Measurements from ENCODE around the gene CLMP. TPM values are rescaled to one million over a fixed set of nuclear protein-coding genes. Genes with fewer than 3 reads are reported as not detected.
A peak's percentile ranks its signal among the peaks of the same experiment; 100 is the strongest.

Gene CLMP
- total RNA-seq, 6 experiments from 2014 or later, result 126 to 201 (median 138) TPM

- DNase-seq, result peak; percentile 99
- H3K36me3 Mint-ChIP-seq (ENCODE audit: low read depth), result peaks cover 47% of the 10 kb centered on the region
- no peaks in the 10 kb centered on the region for H3K9me3 Mint-ChIP-seq
- peak overlapping the region; percentile 93 for H3K27ac Mint-ChIP-seq
- H3K4me3 Mint-ChIP-seq, result peak overlapping the region; percentile 53
- peaks cover 83% of the 10 kb centered on the region for H3K4me1 Mint-ChIP-seq (ENCODE audit: low read depth)
- H3K27me3 Mint-ChIP-seq (ENCODE audit: insufficient read depth), result no peaks in the 10 kb centered on the region
- TF ChIP-seq CTCF (IDR thresholded peaks at IDR 0.05), result no peak
Observed at GRCh38 chr11:123173040-123173855, 21.8 kb downstream of the CLMP start.

GRCh38 chr11:123170929-123171328 lies 24.1 kb downstream of the CLMP start:
- H3K4me3 Mint-ChIP-seq, result no peak overlapping the region
- no peaks in the 10 kb centered on the region for H3K27me3 Mint-ChIP-seq (ENCODE audit: insufficient read depth)
- no peak for TF ChIP-seq CTCF (IDR thresholded peaks at IDR 0.05)
- peaks cover 39% of the 10 kb centered on the region for H3K36me3 Mint-ChIP-seq (ENCODE audit: low read depth)
- no peak for DNase-seq
- no peaks in the 10 kb centered on the region for H3K9me3 Mint-ChIP-seq
- H3K27ac Mint-ChIP-seq, result peak overlapping the region; percentile 36; the same call in 1 of the 2 replicates
- peaks cover 81% of the 10 kb centered on the region for H3K4me1 Mint-ChIP-seq (ENCODE audit: low read depth)

DNA sequence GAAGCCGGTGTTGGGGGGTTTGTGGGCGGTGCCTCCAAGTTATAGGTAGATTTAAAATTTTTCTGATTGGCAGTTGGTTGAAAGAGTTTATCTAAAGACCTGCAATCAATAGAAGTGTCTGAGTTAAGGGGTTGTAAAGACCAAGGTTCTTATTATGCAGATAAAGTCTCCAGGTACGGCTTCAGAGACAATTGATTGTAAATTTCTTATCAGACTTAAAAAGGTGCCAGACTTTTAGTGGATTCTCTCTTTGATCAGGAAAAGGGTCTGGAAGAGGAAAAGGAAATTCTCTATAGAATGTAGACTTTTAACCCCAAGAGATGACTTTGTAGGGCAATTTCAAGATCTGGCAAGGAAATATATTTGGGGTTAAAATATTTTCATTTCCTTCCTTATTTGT lies 25.2 kb downstream of the CLMP start:
- Mint-ChIP-seq H3K27ac (peak overlapping the region; percentile 33; the same call in 1 of the 2 replicates), H3K9me3 (no peaks in the 10 kb centered on the region), H3K36me3 (ENCODE audit: low read depth) (peaks cover 40% of the 10 kb centered on the region), H3K4me1 (ENCODE audit: low read depth) (peaks cover 81% of the 10 kb centered on the region), H3K4me3 (no peak overlapping the region), H3K27me3 (ENCODE audit: insufficient read depth) (no peaks in the 10 kb centered on the region)
- DNase-seq, result no peak
- no peak for TF ChIP-seq CTCF (IDR thresholded peaks at IDR 0.05)

DNA sequence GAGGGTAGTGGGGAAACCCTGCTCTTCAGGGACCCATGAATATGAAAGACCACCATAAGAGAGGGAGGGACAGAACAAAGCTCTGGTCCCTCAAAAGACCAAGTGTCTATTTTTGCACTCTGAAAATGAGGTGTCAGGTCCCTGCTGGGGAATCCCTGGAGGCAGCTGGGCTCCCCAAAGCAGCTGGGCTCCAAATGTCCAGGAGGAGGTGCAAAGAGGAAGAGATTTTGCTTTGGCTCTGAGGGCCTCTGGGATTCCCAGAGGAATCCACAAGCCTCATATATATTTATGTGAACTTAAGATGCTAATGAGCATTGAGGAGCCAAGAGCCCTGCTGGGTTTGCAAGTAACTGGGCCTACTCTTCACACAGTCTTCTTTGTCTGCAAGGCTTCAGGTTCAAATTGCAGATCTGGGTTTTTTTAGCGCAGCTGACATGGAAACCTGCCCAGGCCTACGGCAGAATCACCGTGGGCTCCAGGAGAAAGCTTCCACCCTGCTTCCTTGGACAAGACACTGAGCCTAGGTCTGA lies 26.0 kb downstream of the CLMP start:
- Mint-ChIP-seq H3K27me3 (ENCODE audit: insufficient read depth) (no peaks in the 10 kb centered on the region), H3K9me3 (no peaks in the 10 kb centered on the region), H3K27ac (peak overlapping the region; percentile 63; the same call in 1 of the 2 replicates), H3K4me3 (no peak overlapping the region), H3K36me3 (ENCODE audit: low read depth) (peaks cover 40% of the 10 kb centered on the region), H3K4me1 (ENCODE audit: low read depth) (peaks cover 77% of the 10 kb centered on the region)
- no peak for DNase-seq
- TF ChIP-seq CTCF (IDR thresholded peaks at IDR 0.05), result no peak; the same call in 1 of the 2 replicates

- Mint-ChIP-seq H3K4me3 (no peak overlapping the region), H3K36me3 (ENCODE audit: low read depth) (peaks cover 40% of the 10 kb centered on the region), H3K27me3 (ENCODE audit: insufficient read depth) (no peaks in the 10 kb centered on the region), H3K9me3 (no peaks in the 10 kb centered on the region), H3K4me1 (ENCODE audit: low read depth) (peaks cover 77% of the 10 kb centered on the region), H3K27ac (peak overlapping the region; percentile 63; the same call in 1 of the 2 replicates)
- no peak for TF ChIP-seq CTCF (IDR thresholded peaks at IDR 0.05)
- DNase-seq, result no peak
Observed at GRCh38 chr11:123168241-123168640, 26.8 kb downstream of the CLMP start.

Data from HFFc6 (cell line).